T-cell (primary cell): Measurements from ENCODE around the gene KAZN. TPM values are rescaled to one million over a fixed set of nuclear protein-coding genes. Genes with fewer than 3 reads are reported as not detected.

ENCODE experiments used
- ATAC-seq, 4 experiments: fragments of 200-7000 bp in 3 of 4; fragments of 150-1000 bp in 1 of 4; cut with Tn5 transposase; replicated peaks in 1 of 4; 1 replicate in 3 of 4; 2 replicates in 1 of 4; pipeline ENCODE4 v1.10.0; 2021; ENCODE audit warnings: moderate library complexity in 3 of 4, mild to moderate bottlenecking in 2 of 4, moderate number of reproducible peaks in 1 of 4
- CTCF ChIA-PET, 2 donors: fragments of 300-600 bp; sonication (Branson Sonifier 250); formaldehyde crosslinking; loops; one replicate each; lab custom pipeline; 2022; ENCODE audit warnings: antibody characterized with exemption in 2 of 2; lab: Charles Lee
- POLR2A ChIA-PET, 2 donors: fragments of 300-600 bp; sonication (Branson Sonifier 250); formaldehyde crosslinking; loops; one replicate each; lab custom pipeline; 2022; ENCODE audit warnings: antibody characterized with exemption in 2 of 2; lab: Charles Lee
- DNase-seq, 35 experiments: peaks; one replicate each; pipeline versions ENCODE4 v3.0.0 to v3.0.0-alpha.2; 2013 to 2023
- H3K27ac ChIP-seq: one replicate; pipeline ENCODE4 v1.5.1; 2013; ENCODE audit warnings: low read length
- H3K27me3 ChIP-seq, 2 experiments: replicated peaks in 1 of 2; 1 replicate in 1 of 2; 2 replicates in 1 of 2; pipeline versions ENCODE4 v1.6.1 to v1.7.0; 2013; ENCODE audit warnings: low read length in 1 of 2, mixed read lengths in 1 of 2; ENCODE audit not compliant: control insufficient read depth in 2 of 2, insufficient read depth in 2 of 2; ENCODE audit errors: extremely low read depth in 1 of 2
- H3K36me3 ChIP-seq, 2 donors: 1 replicate in 1 of 2; 2 replicates in 1 of 2; pipeline versions ENCODE4 v1.6.1 to v1.7.0; 2013; ENCODE audit warnings: low read length in 1 of 2; ENCODE audit not compliant: control insufficient read depth in 2 of 2, insufficient read depth in 1 of 2; ENCODE audit errors: extremely low read depth in 1 of 2
- H3K4me1 ChIP-seq, 2 experiments: 1 replicate in 1 of 2; 2 replicates in 1 of 2; pipeline versions ENCODE4 v1.6.1 to v1.7.0; 2013; ENCODE audit warnings: low read length in 2 of 2, mixed read lengths in 1 of 2; ENCODE audit not compliant: insufficient read depth in 2 of 2, control insufficient read depth in 1 of 2; ENCODE audit errors: extremely low read depth in 1 of 2
- H3K4me3 ChIP-seq, 2 donors: 1 replicate in 1 of 2; 2 replicates in 1 of 2; pipeline versions ENCODE4 v1.5.1 to v1.7.0; 2013; ENCODE audit warnings: mild to moderate bottlenecking in 2 of 2, low read length in 1 of 2, moderate library complexity in 1 of 2; ENCODE audit not compliant: control insufficient read depth in 1 of 2; ENCODE audit errors: extremely low read depth in 1 of 2
- H3K9me3 ChIP-seq: 2 replicates; pipeline ENCODE4 v1.7.0; 2013
- H3K27ac Mint-ChIP-seq, 2 donors: one replicate each; pipeline ENCODE4 v1.8.0; 2020 to 2021; ENCODE audit warnings: mild to moderate bottlenecking in 2 of 2, mixed read lengths in 2 of 2
- H3K27me3 Mint-ChIP-seq, 2 donors: one replicate each; pipeline ENCODE4 v1.8.0; 2021 to 2022; ENCODE audit warnings: mixed read lengths in 2 of 2
- H3K36me3 Mint-ChIP-seq: one replicate; pipeline ENCODE4 v1.8.0; 2021; ENCODE audit warnings: mixed read lengths
- H3K4me1 Mint-ChIP-seq, 3 donors: one replicate each; pipeline ENCODE4 v1.8.0; 2020 to 2022; ENCODE audit warnings: mixed read lengths in 3 of 3, mild to moderate bottlenecking in 1 of 3
- H3K4me3 Mint-ChIP-seq, 3 donors: one replicate each; pipeline ENCODE4 v1.8.0; 2020 to 2022; ENCODE audit warnings: mild to moderate bottlenecking in 3 of 3, mixed read lengths in 3 of 3, moderate library complexity in 3 of 3
- H3K9me3 Mint-ChIP-seq, 3 donors: one replicate each; pipeline ENCODE4 v1.8.0; 2020 to 2022; ENCODE audit warnings: mixed read lengths in 3 of 3
- WGBS: methylation state at CpG from one replicate; pipeline ENCODE4 v1.1.5; 2013; ENCODE audit warnings: missing lambda C conversion rate; ENCODE audit not compliant: insufficient coverage; 5-methylcytosine and 5-hydroxymethylcytosine counted together
- total RNA-seq, 35 experiments: library from RNA in 6 of 35; stranded (reverse) in 6 of 35; fragments of 120-200 nt in 1 of 35; gene quantifications; one replicate each; pipeline versions ENCODE4 v1.2.1 to v1.2.4 and lab custom pipeline; 2013 to 2026

Gene KAZN
- total RNA-seq (under 1 TPM; 0.18 to 0.58 (median 0.30) TPM), total RNA-seq (lab: John Stamatoyannopoulos, UW) (0 to 1.2 (median 0.21) reads per million in 29 experiments)
- 0.22 TPM for total RNA-seq (2013)

GRCh38 chr1:14598498-14599182, at the start of gene KAZN:
KAZN (plus strand) TSS chr1:14598685.
- Mint-ChIP-seq H3K27ac (no peak within 1 kb of the TSS), H3K36me3 (no peaks in the 10 kb centered on the region), H3K9me3 (no peaks in the 10 kb centered on the region), H3K4me1 (peaks cover 0 to 4% (median 0%) of the 10 kb centered on the region in 3 donors), H3K27me3 (peaks cover 56 to 57% of the 10 kb centered on the region in 2 donors), H3K4me3 (no peak within 1 kb of the TSS)
- Histone ChIP-seq H3K27me3 (peaks cover 25 to 33% of the 10 kb centered on the region in 2 experiments), H3K27ac (no peak within 1 kb of the TSS), H3K4me3 (no peak within 1 kb of the TSS), H3K9me3 (no peaks in the 10 kb centered on the region), H3K4me1 (no peaks in the 10 kb centered on the region), H3K36me3 (no peaks in the 10 kb centered on the region)
- DNase-seq (no peak), ATAC-seq (no peak)
- 5% methylated on average over 77 of the region's 81 CpGs for WGBS
- ChIA-PET CTCF (no interaction called here), POLR2A (no interaction called here)

GRCh38 chr1:14549897-14550620, 48.4 kb upstream of the KAZN start:
- Mint-ChIP-seq H3K4me3 (no peak overlapping the region), H3K27me3 (peaks cover 12 to 27% of the 10 kb centered on the region in 2 donors), H3K4me1 (no peaks in the 10 kb centered on the region), H3K9me3 (peaks cover 0 to 2% (median 0%) of the 10 kb centered on the region in 3 donors), H3K27ac (no peak overlapping the region), H3K36me3 (no peaks in the 10 kb centered on the region)
- Histone ChIP-seq H3K27me3 (peaks cover 2 to 8% of the 10 kb centered on the region in 2 experiments), H3K27ac (no peak overlapping the region), H3K9me3 (no peaks in the 10 kb centered on the region), H3K4me3 (no peak overlapping the region), H3K36me3 (no peaks in the 10 kb centered on the region), H3K4me1 (no peaks in the 10 kb centered on the region)
- ATAC-seq (no peak), DNase-seq (no peak)
- ChIA-PET CTCF (no interaction called here), POLR2A (no interaction called here)
- WGBS: 50% methylated on average over 1 of the region's 3 CpGs

- Mint-ChIP-seq H3K27ac (no peak overlapping the region), H3K27me3 (peaks cover 12 to 15% of the 10 kb centered on the region in 2 donors), H3K36me3 (no peaks in the 10 kb centered on the region), H3K4me3 (no peak overlapping the region), H3K9me3 (no peaks in the 10 kb centered on the region), H3K4me1 (no peaks in the 10 kb centered on the region)
- Histone ChIP-seq H3K27me3 (peaks cover 0 to 8% of the 10 kb centered on the region in 2 experiments), H3K4me1 (no peaks in the 10 kb centered on the region), H3K36me3 (no peaks in the 10 kb centered on the region), H3K9me3 (no peaks in the 10 kb centered on the region), H3K4me3 (no peak overlapping the region), H3K27ac (no peak overlapping the region)
- POLR2A ChIA-PET: no interaction called here
- no CpG with 5 or more reads among the region's 8 CpGs for WGBS
- no peak for ATAC-seq
- DNase-seq: no peak
- CTCF ChIA-PET: no interaction called here
Measured at GRCh38 chr1:14551386-14551785, 47.1 kb upstream of the KAZN start.

- H3K36me3 ChIP-seq: no peaks in the 10 kb centered on the region
- no peaks in the 10 kb centered on the region for H3K36me3 Mint-ChIP-seq
- no peaks in the 10 kb centered on the region for H3K4me1 Mint-ChIP-seq
- H3K9me3 ChIP-seq: no peaks in the 10 kb centered on the region
- H3K4me3 Mint-ChIP-seq: no peak overlapping the region
- no peaks in the 10 kb centered on the region for H3K9me3 Mint-ChIP-seq
- POLR2A ChIA-PET: no interaction called here
- peaks cover 0 to 8% of the 10 kb centered on the region in 2 experiments for H3K27me3 ChIP-seq
- WGBS: 64% methylated on average over 7 of the region's 11 CpGs
- H3K4me3 ChIP-seq: no peak overlapping the region
- no peak for DNase-seq
- no peak overlapping the region for H3K27ac Mint-ChIP-seq
- no peaks in the 10 kb centered on the region for H3K4me1 ChIP-seq
- H3K27ac ChIP-seq: no peak overlapping the region
- ATAC-seq: no peak
- CTCF ChIA-PET: no interaction called here
- peaks cover 15 to 18% of the 10 kb centered on the region in 2 donors for H3K27me3 Mint-ChIP-seq
Measured at GRCh38 chr1:14552246-14552965, 46.1 kb upstream of the KAZN start.

- H3K27ac ChIP-seq: no peak overlapping the region
- no peaks in the 10 kb centered on the region for H3K4me1 ChIP-seq
- ChIA-PET POLR2A (no interaction called here), CTCF (no interaction called here)
- no peaks in the 10 kb centered on the region for H3K36me3 ChIP-seq
- Mint-ChIP-seq H3K36me3 (no peaks in the 10 kb centered on the region), H3K9me3 (no peaks in the 10 kb centered on the region), H3K4me1 (no peaks in the 10 kb centered on the region), H3K27ac (no peak overlapping the region), H3K27me3 (peaks cover 13 to 15% of the 10 kb centered on the region in 2 donors), H3K4me3 (no peak overlapping the region)
- peaks cover 0 to 6% of the 10 kb centered on the region in 2 experiments for H3K27me3 ChIP-seq
- WGBS: 92% methylated on average over 2 of the region's 7 CpGs
- H3K9me3 ChIP-seq: no peaks in the 10 kb centered on the region
- ATAC-seq (no peak), DNase-seq (no peak)
- H3K4me3 ChIP-seq: no peak overlapping the region
Measured at GRCh38 chr1:14553711-14554110, 44.8 kb upstream of the KAZN start.

- no peak overlapping the region for H3K27ac ChIP-seq
- ChIA-PET CTCF (no interaction called here), POLR2A (interaction anchor here in 1 of 2 donors (0.5 kb wide), 1 partner anchor 15 kb away, joined by 3 read pairs; no protein-coding TSS in a partner anchor)
- Mint-ChIP-seq H3K4me1 (no peaks in the 10 kb centered on the region), H3K9me3 (no peaks in the 10 kb centered on the region), H3K27me3 (peaks cover 12 to 15% of the 10 kb centered on the region in 2 donors), H3K27ac (no peak overlapping the region), H3K4me3 (no peak overlapping the region), H3K36me3 (no peaks in the 10 kb centered on the region)
- no peaks in the 10 kb centered on the region for H3K36me3 ChIP-seq
- WGBS: no CpG with 5 or more reads among the region's 2 CpGs
- DNase-seq (no peak), ATAC-seq (no peak)
- no peak overlapping the region for H3K4me3 ChIP-seq
- H3K27me3 ChIP-seq: peaks cover 0 to 6% of the 10 kb centered on the region in 2 experiments
- H3K9me3 ChIP-seq: no peaks in the 10 kb centered on the region
- no peaks in the 10 kb centered on the region for H3K4me1 ChIP-seq
Measured at GRCh38 chr1:14555091-14555490, 43.4 kb upstream of the KAZN start.
